GM18909 (cell line): Measurements from ENCODE around the gene CIBAR2.

Experiments used
- ATAC-seq: cut with Tn5 transposase; IDR thresholded peaks from one replicate; pipeline ENCODE4 v1.9.1; 2021; ENCODE audit warnings: mild to moderate bottlenecking; ENCODE audit not compliant: unreplicated experiment, poor library complexity

The CIBAR2 gene

DNA sequence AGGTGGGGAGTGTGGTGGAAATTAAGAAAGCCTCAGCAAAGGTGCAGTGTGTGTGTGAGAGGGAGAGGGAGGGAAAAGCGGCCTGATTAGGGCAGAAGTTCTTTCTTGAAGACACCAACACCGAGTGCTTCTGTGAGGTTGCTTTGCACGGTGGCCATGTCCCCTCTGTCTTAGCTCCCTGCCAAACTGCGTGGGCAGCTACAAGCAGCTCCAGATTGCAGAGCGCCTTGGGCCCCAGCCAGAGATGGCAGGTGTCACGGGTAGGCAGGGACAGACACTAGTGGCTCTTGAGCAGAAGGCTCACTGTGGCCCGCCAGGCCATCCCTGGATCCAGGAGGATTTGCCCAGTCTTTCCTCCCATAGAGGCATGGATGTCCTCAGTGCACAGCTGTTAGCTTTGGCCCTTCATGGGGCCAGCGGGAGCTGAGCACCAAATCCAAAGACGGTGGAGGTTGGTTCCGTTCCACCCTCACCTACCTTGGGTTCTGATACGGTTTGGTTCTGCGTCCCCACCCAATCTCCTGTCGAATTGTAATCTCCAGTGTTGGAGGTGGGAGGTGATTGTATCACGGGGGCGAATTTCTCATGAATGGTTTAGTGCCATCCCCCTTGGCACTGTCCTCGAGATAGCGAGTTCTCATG, 63.2 kb downstream of the CIBAR2 start:
- ATAC-seq, result no peak
